Urinary bladder (tissue), 4 donors: Measurements from ENCODE around the gene MLN. TPM values are rescaled to one million over a fixed set of nuclear protein-coding genes. Genes with fewer than 3 reads are reported as not detected.

Source experiments
- DNase-seq: peaks from one replicate; pipeline ENCODE4 v3.0.0-alpha.2; 2015; ENCODE audit errors: extremely low spot score
- H3K27ac ChIP-seq: one replicate; pipeline ENCODE4 v1.5.1; 2013; ENCODE audit warnings: low read depth, mild to moderate bottlenecking, moderate library complexity
- H3K36me3 ChIP-seq: one replicate; pipeline ENCODE4 v1.6.1; 2013; ENCODE audit warnings: mild to moderate bottlenecking, moderate library complexity; ENCODE audit not compliant: insufficient read depth
- H3K4me1 ChIP-seq: one replicate; pipeline ENCODE4 v1.6.1; 2013; ENCODE audit warnings: mild to moderate bottlenecking, moderate library complexity; ENCODE audit not compliant: insufficient read depth
- H3K4me3 ChIP-seq: one replicate; pipeline ENCODE4 v1.5.1; 2013; ENCODE audit warnings: low read depth, low read length
- WGBS: extraction: QIAGEN DNeasy Blood & Tissue Kit; methylation state at CpG from one replicate; pipeline ENCODE4 v1.1.7; 2013; 5-methylcytosine and 5-hydroxymethylcytosine counted together
- polyA plus RNA-seq: library from polyadenylated mRNA; stranded (reverse); fragments of 200-250 nt; gene quantifications from one replicate; pipeline ENCODE4 v1.2.3, GENCODE V29; 2013
- total RNA-seq: library from RNA; depleted of rRNA; stranded (reverse); fragments of >200 nt; gene quantifications from one replicate; pipeline ENCODE4 v1.2.3, GENCODE V29; 2014
- donor health status: healthy with polysubstance abuse.
- donor health status: healthy.

MLN gene
- total and polyA plus RNA-seq, 2 donors: not detected

DNA sequence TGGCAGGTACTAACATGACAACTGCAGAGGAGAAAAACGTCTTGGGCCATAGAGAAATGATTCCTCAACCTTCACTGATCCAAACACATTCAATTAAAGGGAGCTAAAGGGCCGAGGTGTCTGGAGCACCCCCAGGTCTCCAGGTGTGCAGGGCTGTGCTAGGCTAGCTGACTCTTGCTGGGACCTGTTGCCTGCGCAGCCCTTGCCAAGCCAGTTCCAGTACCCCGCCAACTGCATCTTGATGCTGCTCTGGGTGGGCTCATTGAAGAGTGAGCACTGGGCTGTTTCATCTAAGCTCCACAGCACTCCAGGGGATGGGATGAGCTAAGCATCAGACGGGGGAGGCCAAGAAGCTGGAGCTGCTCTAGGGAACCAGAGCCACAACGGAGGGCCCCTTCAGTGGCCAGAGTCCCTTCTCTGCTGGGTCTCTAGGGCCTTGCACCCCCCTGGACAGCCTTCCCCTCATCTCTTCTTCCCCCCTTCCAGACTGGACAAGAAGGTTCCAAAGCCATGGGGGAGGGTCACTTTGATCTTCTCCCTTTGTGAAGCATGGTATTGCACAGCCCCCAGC lies 30.8 kb downstream of the MLN start:
- Histone ChIP-seq H3K4me1 (no peaks in the 10 kb centered on the region), H3K27ac (no peak overlapping the region), H3K4me3 (no peak overlapping the region), H3K36me3 (peaks cover 12% of the 10 kb centered on the region)
- 73% methylated on average over 6 of the region's 6 CpGs for WGBS
- DNase-seq: no peak

DNA sequence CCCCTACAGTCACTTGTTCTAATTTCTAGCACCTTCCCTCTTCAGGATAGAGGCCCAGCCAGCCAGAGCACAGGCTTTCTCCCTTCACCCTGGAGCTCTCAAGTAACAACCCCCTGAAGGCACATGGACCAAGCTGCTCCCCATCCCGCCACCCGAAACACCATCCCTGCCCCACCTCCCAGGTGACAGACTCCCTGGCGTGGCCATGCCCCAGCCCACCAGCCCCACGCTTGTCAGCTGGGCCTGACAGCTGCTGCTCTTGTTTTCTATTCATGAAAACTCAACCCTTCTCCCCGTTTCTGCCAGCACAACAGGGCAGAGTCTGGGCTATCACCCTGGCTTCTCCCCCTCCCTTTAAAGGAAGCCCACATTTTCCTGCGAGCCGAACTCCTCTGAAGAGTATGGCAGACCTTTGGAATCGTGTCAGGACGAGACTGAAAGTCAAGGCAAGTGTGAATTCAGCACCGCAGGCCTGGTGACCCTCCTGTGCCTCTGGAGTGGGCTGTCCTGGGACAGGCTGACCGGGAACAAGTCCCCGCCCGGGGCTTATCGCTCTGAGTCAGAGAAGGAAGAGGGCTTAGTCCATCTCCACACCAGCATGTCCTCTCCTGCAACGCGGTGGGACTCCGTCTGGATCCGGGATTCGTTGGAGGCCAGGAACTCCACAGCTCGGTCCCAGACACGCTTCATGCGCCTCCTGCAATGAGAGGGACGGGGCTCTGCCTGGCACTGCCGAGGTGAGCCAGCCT lies 31.5 kb downstream of the MLN start:
- Histone ChIP-seq H3K4me3 (no peak overlapping the region), H3K27ac (no peak overlapping the region), H3K4me1 (no peaks in the 10 kb centered on the region), H3K36me3 (peaks cover 7% of the 10 kb centered on the region)
- 77% methylated on average over 24 of the region's 24 CpGs for WGBS
- DNase-seq: no peak

DNA sequence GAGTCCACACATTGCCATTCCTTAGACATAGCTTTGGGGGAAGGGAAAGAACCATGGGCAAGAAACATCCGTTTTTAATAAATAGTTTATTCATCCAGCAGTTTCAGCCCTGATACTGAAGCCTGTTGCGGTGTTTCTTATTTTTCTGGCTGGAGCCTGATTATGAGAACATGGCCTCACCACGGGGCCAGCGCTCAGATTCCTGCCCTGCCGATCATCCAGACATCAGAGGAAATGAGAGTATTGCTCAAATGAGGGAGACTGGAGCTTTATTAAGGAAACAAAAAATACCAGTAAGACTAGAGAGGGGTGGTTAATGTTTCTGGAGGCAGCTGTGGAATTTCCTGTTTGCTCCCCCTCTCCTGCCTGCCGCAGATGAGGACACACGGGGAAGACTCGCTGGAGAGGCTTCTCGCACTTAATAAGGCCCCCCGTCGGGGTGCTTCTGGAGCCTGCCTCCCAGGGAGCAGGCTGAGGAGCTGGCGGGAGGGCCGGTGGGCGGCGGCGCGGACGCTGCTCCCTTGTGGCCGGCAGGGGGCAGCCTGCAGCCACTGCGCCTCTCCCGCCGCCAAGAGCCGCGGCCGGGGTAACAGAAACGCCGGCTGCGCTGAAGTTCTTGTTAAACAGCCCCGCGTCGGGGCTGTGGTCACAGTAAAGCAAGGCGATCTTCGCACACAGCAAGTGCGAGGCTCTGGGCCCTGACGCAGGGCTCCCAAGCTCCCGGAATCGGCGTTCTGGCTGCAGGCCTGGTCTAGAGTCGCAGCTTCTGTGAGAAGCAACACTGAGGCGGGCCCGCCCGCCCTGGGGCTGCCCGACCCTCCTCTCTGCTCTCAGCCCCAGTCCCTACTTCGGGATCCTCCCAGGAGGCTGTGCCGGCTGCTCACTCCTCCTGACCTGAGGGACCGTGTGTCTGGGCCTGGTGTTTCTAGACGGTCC lies 32.4 kb downstream of the MLN start:
- H3K4me3 ChIP-seq: no peak overlapping the region
- H3K4me1 ChIP-seq: no peaks in the 10 kb centered on the region
- no peak overlapping the region for H3K27ac ChIP-seq
- no peak for DNase-seq
- H3K36me3 ChIP-seq: peaks cover 7% of the 10 kb centered on the region
- 13% methylated on average over 47 of the region's 47 CpGs for WGBS

DNA sequence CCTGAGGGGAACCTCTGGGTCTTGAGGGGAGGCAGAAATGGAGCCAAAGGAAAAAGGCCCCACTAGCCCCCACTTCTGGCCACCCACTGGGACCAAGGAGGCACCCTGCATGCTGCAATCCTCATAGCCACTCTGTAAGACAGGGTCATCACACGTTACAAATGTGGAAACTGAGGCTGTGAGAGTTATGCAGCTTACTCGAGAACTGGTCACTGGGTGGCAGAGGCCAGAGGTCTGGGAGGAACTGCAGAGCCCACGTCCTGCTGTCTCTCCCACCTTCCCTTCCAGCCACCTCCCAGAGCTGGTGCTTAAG lies 33.0 kb downstream of the MLN start:
- H3K4me3 ChIP-seq: no peak overlapping the region
- no peaks in the 10 kb centered on the region for H3K4me1 ChIP-seq
- no peak overlapping the region for H3K27ac ChIP-seq
- H3K36me3 ChIP-seq: peaks cover 7% of the 10 kb centered on the region
- WGBS: 44% methylated on average over 3 of the region's 3 CpGs
- DNase-seq: no peak

DNA sequence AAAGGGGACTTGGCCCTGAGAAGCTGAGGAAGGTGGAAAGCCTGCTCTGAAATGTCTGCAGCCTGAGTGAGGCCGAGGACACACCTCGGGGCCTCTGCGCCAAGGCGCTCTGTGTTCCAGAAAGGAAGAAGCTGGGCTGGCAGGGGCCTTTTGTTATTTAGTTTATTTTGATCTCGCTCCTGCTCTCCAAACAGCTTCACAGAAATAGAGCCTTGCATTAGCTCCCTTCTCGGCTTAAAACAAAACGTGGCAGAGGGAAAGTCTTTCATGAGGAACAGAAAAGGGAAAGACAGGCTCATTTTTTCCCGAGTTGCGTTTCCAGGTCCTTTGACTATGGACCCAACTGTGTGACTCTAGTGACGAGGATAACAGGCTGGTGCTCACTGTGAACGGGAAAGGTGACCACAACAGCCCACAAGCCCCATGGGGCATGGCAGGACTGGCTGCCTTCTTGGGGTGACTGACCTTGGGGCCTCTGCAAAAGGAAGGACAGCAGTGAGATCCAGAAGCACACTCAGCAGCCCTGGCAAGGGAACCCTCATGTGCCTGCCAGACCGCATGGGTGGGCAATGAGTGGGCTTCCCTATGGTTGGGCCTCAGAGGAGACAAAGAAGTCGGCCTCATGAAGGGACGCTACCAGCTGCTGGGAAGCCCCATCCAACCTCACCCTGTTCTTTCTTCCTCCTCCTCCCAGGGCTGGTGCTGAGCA lies 33.5 kb downstream of the MLN start:
- DNase-seq: no peak
- 32% methylated on average over 14 of the region's 14 CpGs for WGBS
- H3K4me3 ChIP-seq: no peak overlapping the region
- H3K36me3 ChIP-seq: peaks cover 7% of the 10 kb centered on the region
- no peaks in the 10 kb centered on the region for H3K4me1 ChIP-seq
- H3K27ac ChIP-seq: no peak overlapping the region

DNA sequence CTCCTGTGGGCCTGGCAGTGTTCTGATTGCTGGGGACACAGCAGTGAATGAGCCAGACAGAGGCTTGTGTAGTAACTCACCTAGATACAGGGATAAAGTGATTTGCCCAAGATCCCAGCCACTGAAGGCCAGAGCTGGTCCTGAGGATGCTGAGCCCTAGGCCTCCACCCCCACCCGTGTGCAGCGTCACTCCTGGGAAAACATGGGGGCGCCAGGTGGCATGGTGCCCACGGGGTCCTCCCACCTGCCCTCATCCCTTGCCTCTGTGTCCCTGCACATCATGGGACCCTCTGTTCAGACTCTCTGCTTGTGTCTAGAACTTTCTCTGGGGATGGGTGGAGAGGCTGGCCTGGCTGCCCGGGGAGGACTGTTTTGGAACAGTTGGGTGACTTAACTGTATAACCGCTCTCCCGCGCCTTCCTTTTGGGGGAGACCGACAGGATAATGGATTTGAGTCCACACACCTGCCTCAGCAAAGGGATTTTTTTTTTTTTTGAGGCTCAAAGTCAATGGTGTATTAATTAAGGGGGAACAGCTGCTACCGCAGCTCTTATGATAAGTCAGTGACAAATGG lies 34.5 kb downstream of the MLN start:
- Histone ChIP-seq H3K4me1 (no peaks in the 10 kb centered on the region), H3K27ac (no peak overlapping the region), H3K4me3 (no peak overlapping the region), H3K36me3 (peaks cover 2% of the 10 kb centered on the region)
- WGBS: 81% methylated on average over 10 of the region's 10 CpGs
- no peak for DNase-seq

DNA sequence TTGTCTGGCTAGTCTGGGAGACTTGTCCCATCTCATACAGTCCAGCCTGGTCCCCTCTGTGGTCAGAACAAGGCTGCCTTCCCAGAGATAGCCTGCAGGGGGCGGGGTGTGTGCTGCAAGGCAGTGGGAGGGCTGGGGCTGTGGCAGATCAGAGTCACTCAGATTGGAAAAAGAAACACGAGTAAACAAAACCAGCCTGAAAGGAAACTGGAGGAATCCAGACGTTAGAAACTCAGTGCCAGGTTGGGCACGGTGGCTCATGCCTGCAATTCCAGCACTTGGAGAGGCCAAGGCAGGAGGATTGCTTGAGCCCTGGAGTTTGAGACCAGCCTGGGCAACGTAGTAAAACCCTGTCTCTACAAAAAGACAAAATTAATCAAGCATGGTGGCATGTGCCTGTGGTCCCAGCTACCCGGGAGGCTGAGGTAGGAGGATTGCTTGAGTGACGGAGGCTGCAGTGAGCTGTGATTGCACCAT lies 35.1 kb downstream of the MLN start:
- 41% methylated on average over 7 of the region's 7 CpGs for WGBS
- Histone ChIP-seq H3K4me3 (no peak overlapping the region), H3K36me3 (no peaks in the 10 kb centered on the region), H3K4me1 (no peaks in the 10 kb centered on the region), H3K27ac (no peak overlapping the region)
- DNase-seq: no peak

DNA sequence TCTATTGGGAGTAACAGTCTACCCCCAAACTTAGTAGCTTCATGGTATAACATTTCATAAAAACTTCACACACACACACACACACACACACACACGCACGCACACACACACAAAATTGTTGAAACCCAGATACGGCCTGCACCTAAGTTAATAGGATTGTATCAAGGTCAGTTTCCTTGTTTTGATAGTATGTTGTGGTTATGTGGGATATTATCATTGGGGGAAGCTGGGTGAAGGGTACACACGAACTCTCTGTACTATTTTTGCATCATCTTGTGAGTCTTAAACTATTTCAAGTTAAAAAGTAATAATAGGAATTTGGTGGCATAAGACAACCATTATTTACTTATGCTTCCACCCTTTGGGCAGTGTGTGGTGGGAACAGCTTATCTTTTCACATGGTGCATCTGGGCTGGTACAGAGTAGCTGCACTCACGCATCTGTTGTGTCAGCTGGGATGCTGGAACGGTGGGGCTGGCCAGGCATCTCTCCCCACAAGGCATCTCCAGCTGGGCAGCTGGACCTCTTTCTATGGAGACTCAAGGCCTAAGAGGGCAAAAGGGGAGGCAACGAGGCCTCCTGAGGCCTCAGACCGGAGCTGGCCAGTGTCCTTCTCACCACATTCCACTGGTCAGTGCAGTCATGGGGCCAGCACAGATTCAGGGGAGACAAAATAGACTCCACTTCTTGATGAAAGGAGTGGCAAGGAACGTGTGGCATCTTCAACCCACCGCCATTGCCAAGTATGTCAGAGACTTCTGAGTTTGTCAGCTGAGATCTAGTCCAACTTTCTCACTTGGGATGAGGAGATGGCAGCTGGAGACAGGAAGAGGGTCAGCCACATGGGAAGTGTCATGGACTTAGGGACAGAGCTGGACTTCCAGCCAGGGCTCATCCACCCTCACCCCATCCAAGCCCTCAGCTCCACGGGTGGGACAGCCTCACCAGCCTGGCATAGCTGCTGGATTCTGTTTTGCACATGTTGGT lies 36.6 kb downstream of the MLN start:
- H3K27ac ChIP-seq: no peak overlapping the region
- no peaks in the 10 kb centered on the region for H3K36me3 ChIP-seq
- 81% methylated on average over 11 of the region's 11 CpGs for WGBS
- no peaks in the 10 kb centered on the region for H3K4me1 ChIP-seq
- no peak overlapping the region for H3K4me3 ChIP-seq
- no peak for DNase-seq

DNA sequence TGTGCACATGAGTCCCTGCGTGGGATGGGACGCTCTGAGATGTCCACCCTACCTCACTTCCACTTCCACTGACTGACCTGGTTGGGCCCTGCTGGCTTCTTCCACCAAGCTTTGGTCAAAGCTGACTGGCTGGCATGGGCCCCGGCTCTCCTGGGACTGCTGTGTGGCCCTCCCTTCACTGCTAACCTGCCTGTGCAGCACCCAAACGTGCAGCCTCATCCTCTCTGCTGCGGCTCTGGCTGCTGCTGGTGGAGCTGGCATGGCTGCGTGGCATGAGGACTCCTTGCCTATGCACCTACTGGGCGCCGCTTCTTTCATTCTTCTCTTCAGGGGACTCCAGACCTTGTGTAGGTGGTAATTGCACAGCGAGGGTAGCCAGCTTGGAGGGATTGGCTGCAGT lies 38.4 kb downstream of the MLN start:
- no peak overlapping the region for H3K27ac ChIP-seq
- no peak for DNase-seq
- WGBS: 96% methylated on average over 9 of the region's 9 CpGs
- no peak overlapping the region for H3K4me3 ChIP-seq
- H3K4me1 ChIP-seq: no peaks in the 10 kb centered on the region
- no peaks in the 10 kb centered on the region for H3K36me3 ChIP-seq

DNA sequence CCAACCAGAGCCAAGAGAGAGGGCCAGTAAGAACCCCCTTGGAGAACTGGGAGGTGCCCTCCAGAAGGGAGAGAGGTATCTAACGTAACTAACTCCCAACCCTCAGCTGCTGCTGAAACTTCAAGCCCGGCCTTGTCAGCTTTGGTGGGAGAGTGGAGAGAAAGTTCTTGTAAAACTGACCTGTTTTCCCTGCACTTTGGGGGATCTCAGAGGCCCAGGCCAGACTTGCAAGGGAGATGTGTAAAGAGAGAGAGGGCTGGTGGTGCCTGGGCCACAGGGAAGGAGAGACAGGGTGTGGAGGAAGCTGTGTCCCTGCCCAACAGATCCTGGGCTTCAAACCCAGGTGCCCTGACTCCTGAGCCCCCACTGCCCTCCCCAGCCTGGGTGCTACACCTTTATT lies 39.8 kb downstream of the MLN start:
- no peak overlapping the region for H3K4me3 ChIP-seq
- no peaks in the 10 kb centered on the region for H3K4me1 ChIP-seq
- no peaks in the 10 kb centered on the region for H3K36me3 ChIP-seq
- no peak overlapping the region for H3K27ac ChIP-seq
- no peak for DNase-seq
- WGBS: 79% methylated on average over 2 of the region's 2 CpGs

DNA sequence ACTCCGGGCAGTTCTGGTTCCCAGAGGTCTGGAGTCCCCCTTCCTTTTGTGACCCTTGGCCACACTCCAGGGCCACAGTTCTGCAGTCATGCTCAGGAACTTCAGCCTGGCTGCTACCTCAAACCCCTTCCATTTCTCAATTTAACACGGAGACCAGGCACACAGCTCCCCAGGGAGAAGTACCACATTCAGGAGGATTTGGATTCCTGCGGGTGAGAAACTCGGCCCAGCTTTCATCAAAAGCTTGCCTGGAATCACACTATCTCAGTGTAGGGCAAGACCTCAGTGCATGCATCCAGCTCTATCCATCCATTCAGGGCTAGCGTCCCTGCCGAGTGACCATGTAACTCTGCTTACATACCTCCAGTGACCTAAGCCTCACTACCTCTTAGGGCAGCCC lies 40.3 kb downstream of the MLN start:
- 58% methylated on average over 6 of the region's 6 CpGs for whole genome bisulfite sequencing
- no peak overlapping the region for H3K4me3 ChIP-seq

DNA sequence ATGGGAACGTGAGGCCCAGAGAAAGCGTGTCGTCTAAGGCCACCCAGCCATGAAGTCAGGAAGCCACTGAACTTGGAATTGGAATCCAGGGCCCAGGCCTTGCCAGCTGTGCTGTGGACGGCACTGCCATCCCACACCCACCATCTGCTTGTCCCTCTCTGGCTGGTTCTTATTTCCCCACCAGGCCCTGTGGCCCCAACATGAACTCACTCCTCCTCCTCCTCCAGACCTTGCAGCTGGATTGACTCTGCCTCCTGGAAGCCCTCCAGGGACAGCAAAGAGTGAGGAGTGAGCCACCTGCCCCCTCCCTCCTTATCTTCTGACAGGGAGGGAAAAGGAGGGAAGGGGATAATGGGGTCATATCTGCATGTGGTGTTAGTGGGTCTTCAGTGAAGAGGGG lies 41.1 kb downstream of the MLN start:
- no peak for DNase-seq
- Histone ChIP-seq H3K27ac (no peak overlapping the region), H3K4me3 (no peak overlapping the region), H3K4me1 (no peaks in the 10 kb centered on the region), H3K36me3 (no peaks in the 10 kb centered on the region)
- 82% methylated on average over 4 of the region's 4 CpGs for WGBS

More for the DNA sequence above, 40.3 kb downstream of the MLN start:
- no peaks in the 10 kb centered on the region for H3K36me3 ChIP-seq
- H3K27ac ChIP-seq: no peak overlapping the region
- DNase-seq: no peak
- no peaks in the 10 kb centered on the region for H3K4me1 ChIP-seq
